PFSK-1 (cell line): ENCODE results near the gene CPHXL2.

Experiments used
- FOXP2 ChIP-seq: optimal IDR thresholded peaks from 2 replicates; pipeline ENCODE3; 2011; ENCODE audit warnings: borderline replicate concordance, control low read depth, inconsistent platforms; ENCODE audit not compliant: insufficient read depth; ENCODE audit errors: extremely low read length, extremely low read depth
- POLR2AphosphoS5 ChIP-seq: IDR thresholded peaks from 2 replicates; pipeline ENCODE4 v1.6.1; 2012; ENCODE audit warnings: low read depth, mild to moderate bottlenecking, control low read depth, low read length, moderate library complexity
- REST ChIP-seq, 2 experiments: IDR thresholded peaks; 2 replicates each; pipeline versions ENCODE4 v1.6.1 to v1.8.0; 2011 to 2012; ENCODE audit warnings: low read depth in 2 of 2, low read length in 2 of 2, control low read depth in 1 of 2, inconsistent platforms in 1 of 2, mild to moderate bottlenecking in 1 of 2, moderate library complexity in 1 of 2; ENCODE audit not compliant: insufficient read depth in 1 of 2
- SIN3A ChIP-seq: IDR thresholded peaks from 2 replicates; pipeline ENCODE4 v1.6.1; 2012; ENCODE audit warnings: mild to moderate bottlenecking, low read length, moderate library complexity, borderline replicate concordance; ENCODE audit not compliant: insufficient read depth
- TAF1 ChIP-seq: IDR thresholded peaks from 2 replicates; pipeline ENCODE4 v1.6.1; 2012; ENCODE audit warnings: low read length, control low read depth, borderline replicate concordance; ENCODE audit not compliant: insufficient read depth

CPHXL2 gene

GRCh38 chr16:75644240-75645012 lies 32.4 kb downstream of the CPHXL2 start:
- TF ChIP-seq SIN3A = no peak
- no peak for TF ChIP-seq TAF1
- TF ChIP-seq POLR2AphosphoS5 = no peak
- TF ChIP-seq REST (IDR thresholded peaks at IDR 0.05; ENCODE audit: insufficient read depth in 1 of 2, low read depth in 2 of 2, low read length in 2 of 2) = no peak
- TF ChIP-seq FOXP2 = no peak

DNA sequence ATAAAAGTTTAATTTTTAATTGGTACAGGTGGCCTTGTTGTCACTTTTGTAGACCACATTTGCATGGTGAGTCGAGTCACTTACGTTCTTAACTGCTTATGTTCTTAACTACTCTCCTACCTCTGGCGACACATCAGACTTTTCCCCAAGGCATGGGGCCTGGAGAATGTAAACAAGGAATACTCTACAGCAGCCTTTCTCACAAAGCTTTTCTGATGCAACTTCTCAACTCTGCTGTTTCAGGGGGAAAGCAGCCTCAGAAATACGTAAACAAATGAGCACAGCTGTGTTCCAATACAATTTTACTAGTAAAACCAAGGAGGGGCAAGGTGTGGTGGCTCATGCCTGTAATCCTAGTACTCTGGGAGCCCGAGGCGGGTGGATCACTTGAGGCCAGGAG lies 36.2 kb downstream of the CPHXL2 start:
- TF ChIP-seq SIN3A (no peak), REST (IDR thresholded peaks at IDR 0.05; ENCODE audit: insufficient read depth in 1 of 2, low read depth in 2 of 2, low read length in 2 of 2) (no peak), FOXP2 (no peak), TAF1 (no peak), POLR2AphosphoS5 (no peak)

DNA sequence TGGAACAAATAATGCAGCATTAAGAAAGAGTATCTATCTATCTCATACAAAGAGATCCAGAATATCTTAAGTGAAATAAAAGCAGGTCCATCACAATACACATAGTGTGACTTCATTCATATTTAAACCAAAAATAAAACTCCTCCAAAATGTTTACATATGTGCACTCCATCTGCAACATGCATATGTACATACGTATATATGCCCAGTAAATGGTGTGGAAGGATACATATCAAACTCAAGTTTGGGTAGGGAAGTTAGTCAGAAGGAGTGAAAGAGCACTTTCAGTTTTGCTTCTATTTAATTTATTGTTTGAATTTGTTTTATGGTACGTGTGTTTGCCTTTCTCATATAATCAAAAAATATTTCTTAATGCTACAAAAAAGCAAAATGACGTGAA lies 41.8 kb downstream of the CPHXL2 start:
- TF ChIP-seq FOXP2 (no peak), REST (IDR thresholded peaks at IDR 0.05; ENCODE audit: insufficient read depth in 1 of 2, low read depth in 2 of 2, low read length in 2 of 2) (no peak), SIN3A (no peak), TAF1 (no peak), POLR2AphosphoS5 (no peak)

DNA sequence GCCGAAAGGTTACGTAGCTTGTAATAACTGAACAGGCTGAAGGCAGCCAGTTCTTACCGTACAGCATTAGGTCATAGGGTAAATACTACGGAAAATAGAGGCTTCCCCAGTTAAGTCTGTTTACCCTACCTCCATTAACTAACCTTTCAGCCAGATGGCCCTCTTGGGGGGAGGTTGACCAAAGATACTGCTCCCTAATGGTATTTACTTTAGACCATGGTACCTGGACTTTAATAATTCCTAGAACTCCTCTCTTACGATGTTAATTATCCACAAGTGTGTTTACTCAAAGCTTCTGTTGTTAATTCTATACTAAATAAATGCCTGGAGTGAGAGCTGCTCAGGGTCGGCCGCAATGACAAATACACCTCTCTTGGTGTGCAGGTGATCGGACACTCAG lies 44.0 kb downstream of the CPHXL2 start:
- TF ChIP-seq SIN3A (no peak), TAF1 (no peak), REST (IDR thresholded peaks at IDR 0.05; ENCODE audit: insufficient read depth in 1 of 2, low read depth in 2 of 2, low read length in 2 of 2) (no peak), FOXP2 (no peak), POLR2AphosphoS5 (no peak)

DNA sequence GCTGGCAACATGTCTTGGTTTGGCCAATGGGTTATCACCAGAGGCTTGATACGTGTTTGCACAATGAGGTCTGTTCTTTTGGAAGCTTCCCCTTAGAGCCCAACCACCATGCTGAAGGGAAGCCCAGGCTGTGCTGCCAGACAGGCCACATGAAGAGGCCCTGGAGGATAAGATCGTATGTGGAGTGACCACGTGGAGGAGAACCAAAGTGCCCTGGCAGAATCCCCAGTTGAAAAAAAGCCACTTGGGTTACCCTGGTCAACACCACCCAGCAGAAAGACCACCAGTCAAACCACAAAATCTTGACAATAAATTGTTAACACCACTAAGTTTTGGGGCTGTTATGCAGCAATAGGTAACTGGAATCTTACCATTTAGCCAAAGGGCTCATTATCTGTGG lies 46.8 kb downstream of the CPHXL2 start:
- TF ChIP-seq POLR2AphosphoS5 = no peak
